Erythroblast (primary cell): ENCODE measurements around the gene MAN2A2.

ENCODE experiments used
- GATA1 ChIP-seq: IDR thresholded peaks from 2 replicates; pipeline ENCODE4 v1.6.1; 2011; ENCODE audit warnings: low read depth, mild to moderate bottlenecking, control low read depth, low read length, moderate library complexity
- POLR2A ChIP-seq: IDR thresholded peaks from 2 replicates; pipeline ENCODE4 v1.6.1; 2011; ENCODE audit warnings: mild to moderate bottlenecking, low read length

DNA sequence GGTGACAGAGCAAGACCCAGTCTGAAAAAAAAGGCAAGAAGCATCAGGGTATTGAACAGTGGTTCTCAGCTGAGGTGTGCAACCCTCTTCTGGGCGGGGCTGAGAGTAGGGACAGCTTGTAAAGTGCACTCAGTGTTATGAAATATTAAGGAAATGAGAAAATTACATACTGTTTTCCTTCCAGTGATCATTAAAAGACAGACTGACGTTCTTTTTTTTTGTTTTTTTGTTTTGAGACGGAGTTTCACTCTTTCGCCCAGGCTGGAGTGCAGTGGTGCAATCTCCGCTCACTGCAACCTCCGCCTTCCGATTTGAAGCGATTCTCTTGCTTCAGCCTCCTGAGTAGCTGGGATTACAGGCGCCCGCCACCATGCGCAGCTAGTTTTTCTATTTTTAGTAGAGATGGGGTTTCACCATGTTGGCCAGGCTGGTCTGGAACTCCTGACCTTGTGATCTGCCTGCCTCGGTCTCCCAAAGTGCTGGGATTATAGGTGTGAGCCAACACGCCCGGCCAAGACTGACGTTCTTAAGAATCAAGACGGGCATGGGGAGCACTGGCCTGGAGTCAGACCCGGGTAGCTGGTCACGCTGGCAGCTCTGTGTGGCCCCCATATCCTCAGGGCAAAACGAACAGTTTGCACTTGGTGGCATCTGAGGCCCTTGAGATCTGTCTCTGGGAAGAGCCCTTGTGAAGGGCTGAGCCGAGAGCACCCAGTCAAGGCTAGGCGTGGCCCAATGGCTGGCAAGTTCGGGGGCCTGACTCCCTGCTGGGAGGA lies 11.4 kb downstream of the MAN2A2 start:
- TF ChIP-seq POLR2A, result no peak
- TF ChIP-seq GATA1, result no peak
